WTC11 (cell line): ENCODE data around the gene KLK2.

Experiments used
- ATF2 ChIP-seq: sonication (generic); formaldehyde crosslinking; IDR thresholded peaks from 2 replicates; pipeline ENCODE4 v1.8.1; 2022; ENCODE audit warnings: low read depth, missing genetic modification reagents, borderline replicate concordance
- CDX4 ChIP-seq: fragments of 250-450 bp; sonication (Bioruptor Pico); IDR thresholded peaks from 2 replicates; pipeline ENCODE4 v1.9.0; 2021; ENCODE audit warnings: moderate library complexity, mild to moderate bottlenecking, inconsistent platforms, borderline replicate concordance
- CREM ChIP-seq: sonication (generic); formaldehyde crosslinking; IDR thresholded peaks from 2 replicates; pipeline ENCODE4 v1.8.1; 2022; ENCODE audit warnings: mild to moderate bottlenecking, missing genetic modification reagents, moderate library complexity
- CTCF ChIP-seq: fragments of 200-600 bp; IDR thresholded peaks from 2 replicates; pipeline ENCODE4 v1.8.0; 2022; ENCODE audit warnings: antibody characterized with exemption
- ESRRA ChIP-seq: sonication (generic); formaldehyde crosslinking; IDR thresholded peaks from 2 replicates; pipeline ENCODE4 v1.8.1; 2022; ENCODE audit warnings: mild to moderate bottlenecking, missing genetic modification reagents, borderline replicate concordance
- FOXJ3 ChIP-seq: sonication (generic); formaldehyde crosslinking; IDR thresholded peaks from 2 replicates; pipeline ENCODE4 v1.9.0; 2021; ENCODE audit warnings: missing genetic modification reagents, mild to moderate bottlenecking, borderline replicate concordance
- JUN ChIP-seq: sonication (generic); formaldehyde crosslinking; IDR thresholded peaks from 2 replicates; pipeline ENCODE4 v1.8.0; 2023; ENCODE audit warnings: mild to moderate bottlenecking, missing genetic modification reagents
- PRDM15 ChIP-seq: sonication (generic); formaldehyde crosslinking; IDR thresholded peaks from 2 replicates; pipeline ENCODE4 v1.8.0; 2022; ENCODE audit warnings: missing genetic modification reagents
- SP1 ChIP-seq: sonication (generic); formaldehyde crosslinking; conservative IDR thresholded peaks from 2 replicates; pipeline ENCODE4 v1.8.1; 2022; ENCODE audit warnings: missing genetic modification reagents
- ZNF121 ChIP-seq: sonication (generic); formaldehyde crosslinking; IDR thresholded peaks from 2 replicates; pipeline ENCODE4 v1.8.0; 2023; ENCODE audit warnings: missing genetic modification reagents
- ZNF232 ChIP-seq: sonication (generic); formaldehyde crosslinking; IDR thresholded peaks from 2 replicates; pipeline ENCODE4 v1.8.0; 2022; ENCODE audit warnings: mild to moderate bottlenecking, missing genetic modification reagents
- ZNF416 ChIP-seq: fragments of 250-450 bp; sonication (Bioruptor Pico); IDR thresholded peaks from 2 replicates; pipeline ENCODE4 v1.9.0; 2021; ENCODE audit warnings: mild to moderate bottlenecking, inconsistent platforms

- TF ChIP-seq CTCF: no peak
- no peak for TF ChIP-seq JUN
- no peak for TF ChIP-seq ZNF232 (CRISPR knock-in tag)
- no peak for TF ChIP-seq CDX4 (CRISPR knock-in tag)
- TF ChIP-seq CREM (CRISPR knock-in tag): no peak
- TF ChIP-seq ZNF121: no peak
- TF ChIP-seq SP1 (CRISPR knock-in tag): no peak
- TF ChIP-seq ZNF416: no peak
- no peak for TF ChIP-seq ATF2
- TF ChIP-seq FOXJ3 (CRISPR knock-in tag): no peak
- no peak for TF ChIP-seq ESRRA (CRISPR knock-in tag)
- no peak for TF ChIP-seq PRDM15 (CRISPR knock-in tag)
Observed at GRCh38 chr19:50928831-50929230, 55.6 kb downstream of the KLK2 start.
